ENCODE results near the gene KCNQ1OT1. TPM values are rescaled to one million over a fixed set of nuclear protein-coding genes. Genes with fewer than 3 reads are reported as not detected.

KCNQ1OT1 gene
- total and polyA plus RNA-seq, 4 donors, result 0.08 to 5.4 (median 1.2) TPM

DNA sequence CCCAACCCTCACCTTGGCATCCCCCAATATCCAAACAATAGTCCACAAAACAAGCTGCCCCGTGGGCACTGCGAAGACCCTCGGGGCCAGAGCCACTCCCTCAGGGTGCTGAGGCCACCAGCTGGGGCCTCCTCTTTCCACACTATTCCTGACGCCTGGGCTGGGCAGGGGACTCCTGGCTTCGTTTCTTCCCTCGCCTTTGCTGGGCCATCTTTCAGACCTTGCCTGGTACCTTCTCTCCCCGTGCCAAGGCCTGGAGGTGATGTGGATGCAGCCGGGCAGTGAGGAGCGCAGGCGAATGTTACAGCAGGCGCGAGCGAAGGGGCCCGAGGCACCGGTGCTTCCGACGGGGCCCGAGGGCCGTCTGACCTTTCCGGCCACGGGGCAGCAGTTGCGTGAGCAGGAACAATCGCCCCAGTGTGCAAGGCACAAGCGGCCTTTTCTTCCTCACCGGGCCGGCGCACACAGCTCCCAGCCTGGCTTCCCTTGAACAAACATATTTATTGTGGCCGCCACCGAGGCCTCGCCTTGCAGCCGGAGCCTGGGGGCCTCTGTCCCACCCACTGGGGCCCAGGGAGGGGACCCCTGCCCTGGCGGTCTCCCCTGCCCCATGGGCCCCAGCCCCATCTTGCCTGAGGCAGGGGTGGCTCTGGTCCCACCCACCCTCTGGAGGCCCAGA is 32.6 kb upstream of the KCNQ1OT1 start:
- Histone ChIP-seq H3K4me3 (ENCODE audit: low read length in 2 of 2) (no peak overlapping the region), H3K27me3 (ENCODE audit: control insufficient read depth in 1 of 2, insufficient read depth in 2 of 2, low read length in 1 of 2) (no peaks in the 10 kb centered on the region), H3K9me3 (ENCODE audit: control insufficient read depth, low read length) (no peaks in the 10 kb centered on the region), H3K4me1 (ENCODE audit: control insufficient read depth in 1 of 2, insufficient read depth in 2 of 2, low read length in 2 of 2) (no peaks in the 10 kb centered on the region), H3K36me3 (ENCODE audit: control insufficient read depth in 1 of 2, insufficient read depth in 2 of 2, low read length in 1 of 2) (no peaks in the 10 kb centered on the region), H3K27ac (ENCODE audit: low read depth in 1 of 2, low read length in 2 of 2) (no peak overlapping the region)
- intact Hi-C loops (cut with DNase I), result no loop called here
- no peak for ATAC-seq (ENCODE audit: low FRiP score)
- 95 to 96% methylated on average over 32 of the region's 32 CpGs for WGBS, 2 donors
- no peak for DNase-seq

DNA sequence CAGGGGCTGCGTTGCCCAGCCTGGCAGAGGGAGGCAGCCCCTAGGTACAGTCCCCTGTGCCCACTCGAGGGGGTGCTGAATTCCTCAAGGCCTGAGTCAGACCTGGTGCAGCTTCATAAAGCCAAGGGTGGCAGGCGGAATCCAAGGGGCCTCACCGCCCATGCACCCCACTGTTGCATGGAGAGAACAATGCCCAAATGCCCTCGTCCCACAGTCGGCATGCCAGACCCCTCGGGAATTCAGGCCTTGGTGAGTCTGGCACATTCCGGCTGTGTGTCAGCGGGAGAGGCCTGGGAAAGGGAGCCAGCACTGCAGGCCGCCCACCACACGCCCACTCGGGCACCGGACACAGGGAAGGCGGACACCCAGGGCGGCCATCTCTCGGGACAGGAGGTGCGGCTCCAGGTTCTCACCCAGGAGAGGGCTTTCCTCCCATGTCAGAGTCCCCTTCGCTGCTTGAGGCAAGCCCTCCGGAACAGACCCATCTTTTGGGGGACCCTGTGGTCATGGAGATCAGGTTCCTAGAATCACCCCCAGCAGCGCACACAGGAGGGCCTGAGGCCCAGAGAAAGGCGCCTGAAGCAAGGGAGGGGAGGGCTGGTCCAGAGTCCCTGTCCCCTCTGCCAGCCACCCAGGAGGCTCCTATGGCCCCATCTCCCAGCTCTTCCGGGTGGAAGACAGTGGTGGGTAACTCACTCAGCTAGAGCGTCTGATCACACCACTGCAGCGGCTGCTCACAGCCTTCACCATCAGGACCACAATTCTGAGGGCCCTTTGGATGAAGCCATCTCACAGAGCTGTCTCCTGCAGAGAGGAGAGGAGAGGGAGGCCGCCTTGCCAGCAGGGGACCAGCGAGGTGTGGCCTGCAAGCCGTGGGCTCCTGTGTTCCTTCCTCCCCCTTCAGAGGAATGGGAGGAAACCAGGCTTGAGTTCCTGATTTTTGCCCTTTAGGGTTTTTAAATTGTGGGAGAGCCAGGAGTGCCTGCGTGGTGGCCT is 31.6 kb upstream of the KCNQ1OT1 start:
- Histone ChIP-seq H3K4me3 (ENCODE audit: low read length in 2 of 2) (no peak overlapping the region), H3K27me3 (ENCODE audit: control insufficient read depth in 1 of 2, insufficient read depth in 2 of 2, low read length in 1 of 2) (no peaks in the 10 kb centered on the region), H3K36me3 (ENCODE audit: control insufficient read depth in 1 of 2, insufficient read depth in 2 of 2, low read length in 1 of 2) (no peaks in the 10 kb centered on the region), H3K9me3 (ENCODE audit: control insufficient read depth, low read length) (no peaks in the 10 kb centered on the region), H3K4me1 (ENCODE audit: control insufficient read depth in 1 of 2, insufficient read depth in 2 of 2, low read length in 2 of 2) (no peaks in the 10 kb centered on the region), H3K27ac (ENCODE audit: low read depth in 1 of 2, low read length in 2 of 2) (no peak overlapping the region)
- DNase-seq, result no peak
- ATAC-seq (ENCODE audit: low FRiP score), result no peak
- WGBS, 2 donors, result 77 to 84% methylated on average over 28 of the region's 28 CpGs
- intact Hi-C loops (cut with DNase I), result no loop called here

- 77 to 84% methylated on average over 16 of the region's 16 CpGs for WGBS, 2 donors
- intact Hi-C loops (cut with DNase I), result no loop called here
- Histone ChIP-seq H3K4me1 (ENCODE audit: control insufficient read depth in 1 of 2, insufficient read depth in 2 of 2, low read length in 2 of 2) (no peaks in the 10 kb centered on the region), H3K36me3 (ENCODE audit: control insufficient read depth in 1 of 2, insufficient read depth in 2 of 2, low read length in 1 of 2) (no peaks in the 10 kb centered on the region), H3K4me3 (ENCODE audit: low read length in 2 of 2) (no peak overlapping the region), H3K27me3 (ENCODE audit: control insufficient read depth in 1 of 2, insufficient read depth in 2 of 2, low read length in 1 of 2) (no peaks in the 10 kb centered on the region), H3K27ac (ENCODE audit: low read depth in 1 of 2, low read length in 2 of 2) (no peak overlapping the region), H3K9me3 (ENCODE audit: control insufficient read depth, low read length) (no peaks in the 10 kb centered on the region)
- DNase-seq, result no peak
- ATAC-seq (ENCODE audit: low FRiP score), result no peak
Observed at GRCh38 chr11:2730272-2731129, 30.7 kb upstream of the KCNQ1OT1 start.

GRCh38 chr11:2729841-2730240 is 30.0 kb upstream of the KCNQ1OT1 start:
- no peak for DNase-seq
- H3K27ac ChIP-seq (ENCODE audit: low read depth in 1 of 2, low read length in 2 of 2), result no peak overlapping the region
- no peaks in the 10 kb centered on the region for H3K36me3 ChIP-seq (ENCODE audit: control insufficient read depth in 1 of 2, insufficient read depth in 2 of 2, low read length in 1 of 2)
- ATAC-seq (ENCODE audit: low FRiP score), result no peak
- no peak overlapping the region for H3K4me3 ChIP-seq (ENCODE audit: low read length in 2 of 2)
- H3K4me1 ChIP-seq (ENCODE audit: control insufficient read depth in 1 of 2, insufficient read depth in 2 of 2, low read length in 2 of 2), result no peaks in the 10 kb centered on the region
- 96 to 97% methylated on average over 9 of the region's 9 CpGs for WGBS, 2 donors
- no peaks in the 10 kb centered on the region for H3K9me3 ChIP-seq (ENCODE audit: control insufficient read depth, low read length)
- H3K27me3 ChIP-seq (ENCODE audit: control insufficient read depth in 1 of 2, insufficient read depth in 2 of 2, low read length in 1 of 2), result no peaks in the 10 kb centered on the region
- intact Hi-C loops (cut with DNase I), result no loop called here

- intact Hi-C loops (cut with DNase I), result no loop called here
- Histone ChIP-seq H3K36me3 (ENCODE audit: control insufficient read depth in 1 of 2, insufficient read depth in 2 of 2, low read length in 1 of 2) (no peaks in the 10 kb centered on the region), H3K4me1 (ENCODE audit: control insufficient read depth in 1 of 2, insufficient read depth in 2 of 2, low read length in 2 of 2) (no peaks in the 10 kb centered on the region), H3K9me3 (ENCODE audit: control insufficient read depth, low read length) (no peaks in the 10 kb centered on the region), H3K27ac (ENCODE audit: low read depth in 1 of 2, low read length in 2 of 2) (no peak overlapping the region), H3K27me3 (ENCODE audit: control insufficient read depth in 1 of 2, insufficient read depth in 2 of 2, low read length in 1 of 2) (no peaks in the 10 kb centered on the region), H3K4me3 (ENCODE audit: low read length in 2 of 2) (no peak overlapping the region)
- 92 to 98% methylated on average over 18 of the region's 18 CpGs for WGBS, 2 donors
- ATAC-seq (ENCODE audit: low FRiP score), result no peak
- no peak for DNase-seq
Observed at GRCh38 chr11:2728663-2729332, 29.0 kb upstream of the KCNQ1OT1 start.

DNA sequence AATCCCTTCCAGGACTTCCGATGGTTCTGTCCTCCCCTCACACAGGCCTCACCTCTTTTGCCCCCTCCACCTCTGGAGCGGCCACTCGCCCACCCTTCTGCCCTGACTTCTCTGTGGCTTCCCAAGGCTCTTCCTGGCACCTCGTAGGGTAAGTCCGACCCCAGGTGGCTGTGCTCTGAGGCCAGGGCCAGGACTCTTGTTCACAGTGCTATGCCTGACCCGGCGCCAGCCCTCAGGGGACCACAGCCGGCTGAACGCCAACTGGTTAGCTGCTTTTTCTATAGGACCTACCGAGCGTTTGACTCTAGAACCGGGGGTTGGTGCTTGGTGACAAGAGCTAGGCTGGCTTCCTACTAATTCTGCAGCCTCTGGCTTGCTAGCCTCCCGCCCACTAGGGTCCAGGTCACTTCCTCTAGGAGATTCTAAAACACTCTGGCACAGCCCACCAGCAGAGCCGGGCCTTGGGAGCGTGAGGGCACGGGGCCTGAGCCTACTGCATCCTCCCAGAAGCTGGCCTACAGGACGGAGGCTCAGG is 28.4 kb upstream of the KCNQ1OT1 start:
- intact Hi-C loops (cut with DNase I), result no loop called here
- H3K36me3 ChIP-seq (ENCODE audit: control insufficient read depth in 1 of 2, insufficient read depth in 2 of 2, low read length in 1 of 2), result no peaks in the 10 kb centered on the region
- no peak overlapping the region for H3K4me3 ChIP-seq (ENCODE audit: low read length in 2 of 2)
- ATAC-seq (ENCODE audit: low FRiP score), result no peak
- no peak overlapping the region for H3K27ac ChIP-seq (ENCODE audit: low read depth in 1 of 2, low read length in 2 of 2)
- no peaks in the 10 kb centered on the region for H3K9me3 ChIP-seq (ENCODE audit: control insufficient read depth, low read length)
- H3K4me1 ChIP-seq (ENCODE audit: control insufficient read depth in 1 of 2, insufficient read depth in 2 of 2, low read length in 2 of 2), result no peaks in the 10 kb centered on the region
- WGBS, 2 donors, result 87 to 92% methylated on average over 17 of the region's 17 CpGs
- H3K27me3 ChIP-seq (ENCODE audit: control insufficient read depth in 1 of 2, insufficient read depth in 2 of 2, low read length in 1 of 2), result no peaks in the 10 kb centered on the region
- DNase-seq, result no peak

GRCh38 chr11:2726964-2727363 is 27.2 kb upstream of the KCNQ1OT1 start:
- Histone ChIP-seq H3K27ac (ENCODE audit: low read depth in 1 of 2, low read length in 2 of 2) (no peak overlapping the region), H3K4me1 (ENCODE audit: control insufficient read depth in 1 of 2, insufficient read depth in 2 of 2, low read length in 2 of 2) (no peaks in the 10 kb centered on the region), H3K4me3 (ENCODE audit: low read length in 2 of 2) (no peak overlapping the region), H3K36me3 (ENCODE audit: control insufficient read depth in 1 of 2, insufficient read depth in 2 of 2, low read length in 1 of 2) (no peaks in the 10 kb centered on the region), H3K9me3 (ENCODE audit: control insufficient read depth, low read length) (no peaks in the 10 kb centered on the region), H3K27me3 (ENCODE audit: control insufficient read depth in 1 of 2, insufficient read depth in 2 of 2, low read length in 1 of 2) (no peaks in the 10 kb centered on the region)
- intact Hi-C loops (cut with DNase I), result no loop called here
- WGBS, 2 donors, result 93 to 96% methylated on average over 4 of the region's 4 CpGs
- no peak for DNase-seq
- ATAC-seq (ENCODE audit: low FRiP score), result no peak

All from aorta (tissue), 5 donors.